Measurements from ENCODE around the gene QPCT.
"Not testable (repeated sequence)": the region's sequence is repeated elsewhere in the genome, so short reads cannot be mapped to it uniquely, and the experiment has no call there.

The QPCT gene

DNA sequence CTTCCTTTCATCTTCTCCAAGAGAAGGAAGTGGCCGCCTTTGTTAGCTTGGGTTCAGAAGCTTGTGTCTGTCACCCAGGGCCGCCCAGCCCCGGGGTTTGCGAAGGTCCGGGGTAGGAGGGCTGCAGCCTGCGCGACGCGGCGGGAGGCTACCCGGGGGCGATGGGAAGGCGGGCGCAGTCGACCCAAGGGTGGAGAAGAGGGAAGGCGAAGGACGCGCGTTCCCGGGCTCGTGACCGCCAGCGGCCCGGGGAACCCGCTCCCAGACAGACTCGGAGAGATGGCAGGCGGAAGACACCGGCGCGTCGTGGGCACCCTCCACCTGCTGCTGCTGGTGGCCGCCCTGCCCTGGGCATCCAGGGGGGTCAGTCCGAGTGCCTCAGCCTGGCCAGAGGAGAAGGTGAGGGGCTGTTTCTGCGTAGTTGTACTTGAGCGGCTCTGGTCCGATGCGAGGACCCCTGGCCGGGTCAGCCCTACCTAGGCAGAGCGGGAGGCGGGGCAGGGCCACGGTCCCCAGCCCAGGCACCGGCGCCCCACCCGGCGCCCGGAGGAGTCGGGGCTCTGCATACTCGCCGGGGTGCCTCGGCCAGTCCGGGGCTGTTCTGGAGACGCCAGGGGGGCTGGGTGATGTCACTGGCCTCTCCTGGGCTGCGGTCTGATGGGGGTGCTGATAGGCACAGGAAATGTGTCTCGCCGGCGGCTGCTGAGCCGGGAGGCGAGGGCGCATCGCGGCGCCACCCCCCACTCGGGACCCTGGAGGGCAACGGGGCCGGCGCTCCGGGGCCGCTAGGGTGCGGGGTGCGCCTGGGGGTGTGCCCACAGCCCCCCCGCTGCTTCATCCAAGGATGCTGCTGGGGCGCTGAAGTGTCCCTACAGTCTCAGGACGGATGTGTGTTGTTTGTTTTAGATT lies at the start of gene QPCT:
TSS of gene QPCT (plus strand) at position 178 of the 909 bp plus-strand sequence. CDS start at position 280, 102 bp downstream.
- DNase-seq = peak; percentile 42

DNA sequence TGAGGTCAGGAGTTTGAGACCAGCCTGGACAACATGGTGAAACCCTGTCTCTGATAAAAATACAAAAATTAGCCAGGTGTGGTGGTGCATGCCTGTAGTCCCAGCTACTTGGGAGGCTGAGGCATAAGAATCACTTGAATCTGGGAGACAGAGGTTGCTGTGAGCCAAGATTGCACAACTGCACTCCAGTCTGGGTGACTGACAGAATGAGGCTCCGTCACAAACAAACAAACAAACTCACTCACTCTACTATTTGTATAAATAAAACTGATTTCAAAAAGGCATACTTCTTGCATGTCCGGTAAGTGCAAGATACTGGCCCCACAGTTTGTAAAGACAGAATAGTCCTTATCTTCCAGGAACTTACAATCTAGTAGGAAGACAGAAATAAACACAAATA lies 49.6 kb upstream of the QPCT start:
- DNase-seq = not testable (repeated sequence)

DNA sequence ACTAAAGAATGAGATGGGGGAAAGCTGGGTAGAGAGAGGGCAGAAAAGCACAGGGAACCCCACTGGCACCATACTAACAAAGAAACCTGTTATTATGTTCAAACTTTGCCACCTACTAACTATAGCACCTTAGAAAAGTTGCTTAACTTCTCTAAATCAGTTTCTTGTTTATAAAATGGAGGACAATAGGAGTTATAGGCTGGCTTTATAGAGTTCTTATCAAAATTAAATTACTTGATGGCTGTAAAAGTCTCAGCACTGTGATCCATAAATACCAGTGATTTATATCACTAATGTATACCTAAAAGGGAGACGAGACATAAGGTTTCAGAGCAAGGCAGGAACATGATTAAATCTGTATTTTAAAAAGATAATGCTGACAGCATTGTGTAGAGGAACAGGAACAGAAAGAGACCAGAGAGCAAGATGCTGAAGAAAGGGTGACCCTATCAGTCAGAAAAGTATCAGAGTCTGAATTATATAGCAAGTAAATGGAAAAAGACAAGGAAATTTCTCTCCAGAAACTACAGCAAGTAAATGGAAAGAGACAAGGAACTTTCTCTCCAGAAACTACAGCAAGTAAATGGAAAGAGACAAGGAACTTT lies 48.9 kb upstream of the QPCT start:
- DNase-seq = no peak

DNA sequence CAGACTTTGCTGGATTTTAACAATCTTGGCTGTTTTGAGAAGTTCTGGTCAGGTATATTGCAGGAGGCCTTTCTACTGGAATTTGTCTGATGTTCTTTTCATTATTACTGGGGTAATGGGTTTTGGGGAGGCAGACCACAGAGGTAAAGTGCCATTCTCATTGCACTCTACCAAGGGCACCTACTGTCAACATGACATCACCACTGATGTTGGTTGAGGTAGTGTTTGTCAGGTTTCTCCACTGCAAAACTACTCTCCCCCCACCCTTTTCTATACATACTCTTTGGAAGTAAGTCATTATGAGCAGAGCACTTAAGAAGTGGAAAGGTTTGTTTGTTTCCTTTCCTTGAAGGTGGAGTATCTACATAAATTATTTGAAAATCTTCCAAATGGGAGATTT lies 46.8 kb upstream of the QPCT start:
- DNase-seq = no peak

DNA sequence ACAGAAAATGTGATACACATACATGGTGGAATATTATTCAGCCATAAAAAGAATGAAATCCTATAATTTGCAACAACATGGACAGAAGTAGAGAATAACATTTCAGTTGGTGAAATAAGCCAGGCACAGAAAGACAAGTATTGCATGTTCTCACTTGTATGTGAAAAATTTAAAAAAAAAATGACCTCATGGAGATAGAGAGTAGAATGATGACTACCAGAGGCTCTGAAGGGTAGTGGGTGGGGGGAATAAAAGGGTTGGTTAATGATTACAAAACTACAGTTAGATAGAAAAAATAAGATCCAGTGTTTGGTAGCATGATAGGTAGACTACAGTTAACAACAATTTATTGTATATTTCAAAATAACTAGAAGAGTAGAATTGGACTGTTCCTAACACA lies 44.3 kb upstream of the QPCT start:
- DNase-seq = no peak

DNA sequence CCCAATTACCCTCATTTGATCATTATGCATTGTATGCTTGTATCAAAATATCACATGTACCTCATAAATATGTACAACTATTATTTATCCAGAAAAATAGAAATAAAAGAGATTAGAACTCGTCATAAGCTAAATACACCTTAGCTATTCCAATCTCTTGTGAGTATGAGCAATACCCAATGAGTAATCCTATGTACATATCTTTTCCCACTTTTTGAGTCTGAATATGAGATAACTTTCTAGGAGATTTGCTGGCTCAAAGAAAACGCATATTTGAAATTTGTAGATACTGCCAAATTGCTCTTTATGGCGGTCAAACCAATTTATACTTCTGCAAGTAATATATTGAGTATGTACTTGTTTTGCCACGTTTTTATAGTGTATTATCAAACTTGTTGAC lies 43.9 kb upstream of the QPCT start:
- no peak for DNase-seq

DNA sequence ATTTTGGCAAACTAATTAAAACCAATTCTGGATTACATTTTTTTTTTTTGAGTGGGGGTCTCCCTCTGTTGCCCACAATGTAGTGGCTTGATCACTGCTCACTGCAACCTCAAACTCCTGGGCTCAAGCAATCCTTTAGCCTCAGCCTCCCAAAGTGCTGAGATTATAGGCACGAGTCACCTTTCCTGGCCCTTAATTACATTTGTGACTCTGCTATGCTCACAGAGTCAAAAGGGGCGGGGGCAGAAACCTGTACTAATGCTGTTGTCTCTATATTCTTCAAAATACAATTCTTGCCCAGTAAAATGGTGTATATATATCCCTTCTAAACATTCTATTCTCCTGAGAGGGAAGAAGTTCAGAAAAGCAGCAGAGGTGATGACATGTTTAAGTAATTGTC lies 43.0 kb upstream of the QPCT start:
- DNase-seq = no peak

DNA sequence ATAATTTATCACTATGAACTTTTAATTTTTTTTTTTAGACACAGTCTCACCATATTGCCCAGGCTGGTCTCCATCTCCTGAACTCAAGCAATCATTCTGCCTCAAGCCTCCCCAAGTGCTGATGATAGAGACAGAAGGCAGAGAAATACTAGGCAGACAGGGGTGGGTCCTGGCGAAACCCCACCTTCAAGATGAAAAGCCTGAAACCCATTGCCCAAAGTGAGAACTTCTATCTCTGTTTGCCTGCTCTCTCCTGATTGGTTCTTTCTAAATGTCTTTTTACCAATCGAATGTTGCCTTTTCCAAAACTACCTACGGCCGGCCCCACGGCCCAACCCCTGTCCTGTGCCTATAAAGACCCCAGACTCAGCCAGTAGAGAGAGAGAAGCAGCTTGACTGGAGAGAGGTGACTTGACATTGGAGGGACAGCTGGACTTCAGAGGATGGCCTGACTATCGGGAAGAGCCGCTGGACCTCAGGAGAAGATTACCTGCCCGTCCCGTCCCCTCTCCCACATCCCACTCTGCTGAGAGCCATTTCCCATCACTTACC lies 41.7 kb upstream of the QPCT start:
- no peak for DNase-seq

DNA sequence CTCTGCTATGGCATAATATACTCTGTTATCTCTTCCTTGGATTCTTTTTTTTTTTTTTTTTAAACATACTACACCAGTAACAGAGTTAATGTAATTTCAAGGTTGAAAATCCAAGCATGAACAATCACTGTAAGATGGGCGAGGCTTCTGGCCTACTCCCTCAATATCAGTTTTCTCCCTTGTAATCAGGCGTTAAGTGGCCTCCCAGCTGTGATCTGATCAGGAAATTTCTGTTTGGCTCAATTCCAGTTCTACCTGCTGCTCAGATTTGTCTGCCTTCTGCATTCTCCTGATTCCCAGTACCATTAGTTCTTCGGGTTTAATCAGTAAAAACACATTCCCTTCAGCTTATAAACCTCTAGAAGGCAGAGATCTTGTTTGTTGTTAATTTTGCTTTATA lies 38.4 kb upstream of the QPCT start:
- DNase-seq = no peak

DNA sequence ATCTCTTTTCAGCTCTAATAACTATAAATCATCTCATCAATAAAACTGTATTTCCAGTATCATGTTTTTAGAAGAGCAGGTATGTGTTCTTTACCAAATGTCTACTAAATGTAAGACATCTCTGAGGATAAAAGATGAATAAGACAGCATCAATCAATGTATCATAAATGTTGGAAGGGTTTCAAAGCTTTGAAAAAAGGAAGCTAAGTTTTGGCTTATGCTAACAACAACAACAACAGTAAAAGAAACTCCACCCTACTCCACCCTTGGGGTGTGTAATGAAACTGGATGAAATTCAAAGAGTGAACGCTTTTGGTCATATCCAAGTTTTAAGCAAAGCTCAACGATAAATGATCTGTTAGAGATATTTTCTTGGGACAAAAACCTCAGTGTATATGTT lies 36.9 kb upstream of the QPCT start:
- DNase-seq = no peak

DNA sequence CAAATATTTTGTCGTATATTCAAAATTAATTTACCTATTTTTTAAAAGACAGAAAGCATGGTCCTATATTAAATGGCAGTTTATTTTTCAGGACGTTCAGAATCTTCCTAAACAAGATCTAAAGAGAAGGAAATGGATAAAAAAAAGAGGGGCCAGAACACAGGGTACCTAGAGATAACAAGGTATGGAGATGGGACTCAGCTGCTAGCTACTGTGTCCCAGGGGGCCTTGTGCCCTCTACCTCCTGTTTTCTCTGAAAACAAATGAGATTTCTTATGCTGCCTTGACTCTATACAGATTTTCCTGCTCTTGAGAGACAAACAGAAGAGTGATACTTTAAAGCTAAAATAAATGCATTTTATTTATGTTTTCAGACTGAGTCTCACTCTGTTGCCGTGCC lies 29.1 kb upstream of the QPCT start:
- no peak for DNase-seq

DNA sequence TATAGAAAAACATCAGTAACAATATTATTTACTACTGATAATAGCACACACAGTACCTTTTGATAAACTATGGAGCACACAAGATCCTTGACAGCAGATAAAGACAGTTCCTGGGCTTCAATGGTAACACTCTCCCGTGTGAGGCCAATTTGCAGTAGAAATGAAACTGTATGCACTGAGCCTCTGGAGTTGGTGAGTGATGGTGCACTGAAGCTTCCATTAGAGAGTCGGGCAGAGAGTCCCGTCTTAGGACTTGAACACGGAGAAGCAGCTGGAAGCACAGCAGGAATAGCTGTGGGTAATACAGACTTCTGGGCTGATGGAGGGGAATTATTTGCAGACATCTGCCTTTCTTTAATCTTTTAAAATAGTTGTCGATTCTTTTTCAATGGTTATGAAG lies 28.2 kb upstream of the QPCT start:
- no peak for DNase-seq

DNA sequence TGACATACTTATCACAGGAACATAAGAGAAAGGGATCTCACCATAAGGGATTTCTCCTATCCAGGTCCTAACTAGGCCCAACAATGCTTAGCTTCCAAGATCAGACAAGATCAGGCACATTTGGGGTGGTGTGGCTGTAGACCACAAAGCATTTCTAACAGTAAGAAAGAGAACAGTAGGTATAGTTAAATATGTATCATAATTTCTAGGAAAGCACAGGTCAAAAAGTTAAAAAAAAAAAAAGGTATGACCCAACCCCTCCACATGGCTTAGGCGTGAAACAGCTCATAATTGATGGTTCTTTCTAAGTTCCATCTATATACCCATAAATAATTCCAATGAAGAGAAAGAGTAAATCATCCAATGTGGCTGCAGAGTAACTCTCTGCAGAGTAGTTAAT lies 26.7 kb upstream of the QPCT start:
- DNase-seq = no peak

DNA sequence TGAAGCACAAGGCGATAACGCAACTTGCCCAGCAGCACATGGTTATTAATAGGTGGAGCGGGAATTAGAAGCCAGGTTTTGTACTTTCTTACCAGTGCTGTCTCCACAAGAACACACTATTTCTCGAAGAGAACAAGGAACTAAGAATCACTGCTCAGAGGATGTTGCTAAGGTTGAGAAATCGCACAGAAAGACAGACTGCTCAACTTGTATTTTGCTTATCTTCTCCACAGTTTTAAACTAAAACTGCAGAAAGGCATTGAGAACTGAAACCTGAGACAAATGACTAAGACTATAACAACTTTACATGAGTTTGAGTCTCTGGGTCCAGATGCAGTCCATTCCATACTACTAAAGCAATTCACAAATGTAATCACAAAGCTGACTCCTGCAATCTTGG lies 26.0 kb upstream of the QPCT start:
- no peak for DNase-seq

DNA sequence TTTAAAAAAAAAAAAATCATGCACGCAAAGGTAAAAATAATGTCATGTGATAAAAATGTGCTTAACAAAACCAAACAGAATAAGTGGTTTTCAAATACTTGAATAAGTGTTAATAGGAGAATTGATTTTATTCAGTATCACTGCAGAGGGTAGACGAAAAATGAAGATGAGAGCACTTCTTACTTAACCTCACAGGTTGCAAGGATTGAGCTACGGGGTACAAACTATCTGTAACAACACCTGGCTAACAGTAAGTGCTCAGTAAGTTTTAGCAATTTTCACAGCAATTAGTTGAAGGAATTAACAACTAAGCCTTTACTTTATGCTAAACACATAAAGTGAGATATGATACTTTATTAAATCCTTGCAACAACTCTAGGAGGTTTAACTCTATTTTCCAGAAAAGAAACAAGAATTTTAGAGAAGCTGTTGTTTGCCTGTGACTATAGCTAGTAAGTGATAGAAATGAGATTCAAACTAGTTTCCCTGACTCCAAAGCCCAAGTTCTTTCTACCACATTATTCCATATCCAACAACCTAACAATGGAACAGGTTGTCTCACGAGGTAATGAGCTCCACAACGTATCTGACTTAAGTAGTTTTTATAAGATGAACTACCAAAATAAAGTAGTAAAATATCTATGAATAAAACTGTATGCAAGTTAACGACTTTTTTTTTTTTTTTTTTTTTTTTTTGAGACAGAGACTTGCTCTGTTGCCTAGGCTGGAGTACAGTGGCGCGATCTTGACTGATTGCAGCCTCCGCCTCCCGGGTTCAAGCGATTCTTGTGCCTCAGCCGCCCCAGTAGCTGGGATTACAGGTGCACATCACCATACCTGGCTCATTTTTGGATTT lies 24.4 kb upstream of the QPCT start:
- DNase-seq = no peak

DNA sequence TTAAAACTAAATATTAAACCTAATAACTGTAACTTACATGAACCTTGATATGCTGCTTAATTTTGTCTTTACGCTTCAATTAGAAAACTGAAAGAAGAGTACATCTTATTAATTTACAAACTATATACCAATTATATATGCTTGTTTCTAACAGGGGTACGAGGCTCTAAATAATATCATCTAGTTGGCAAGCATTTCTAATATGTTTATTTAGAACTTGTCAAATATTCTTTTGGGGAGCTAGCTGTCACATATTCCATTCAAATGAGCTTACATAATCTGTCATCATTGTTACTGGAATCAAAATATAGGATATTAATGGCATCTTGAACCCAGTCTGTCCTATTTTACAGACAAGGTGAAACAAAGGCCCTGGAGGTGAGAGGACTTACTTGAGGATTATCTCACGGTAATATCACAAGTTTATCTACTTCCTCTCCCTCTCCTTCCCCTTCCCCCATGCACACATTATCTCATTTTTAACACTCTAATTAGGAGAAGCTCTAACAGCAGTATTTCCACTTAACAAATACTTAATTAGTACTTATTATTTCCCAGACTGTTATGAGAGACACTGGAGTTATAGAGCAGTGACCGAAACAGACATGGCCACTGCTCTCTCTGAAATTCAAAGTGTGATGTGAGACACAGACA lies 23.3 kb upstream of the QPCT start:
- no peak for DNase-seq

DNA sequence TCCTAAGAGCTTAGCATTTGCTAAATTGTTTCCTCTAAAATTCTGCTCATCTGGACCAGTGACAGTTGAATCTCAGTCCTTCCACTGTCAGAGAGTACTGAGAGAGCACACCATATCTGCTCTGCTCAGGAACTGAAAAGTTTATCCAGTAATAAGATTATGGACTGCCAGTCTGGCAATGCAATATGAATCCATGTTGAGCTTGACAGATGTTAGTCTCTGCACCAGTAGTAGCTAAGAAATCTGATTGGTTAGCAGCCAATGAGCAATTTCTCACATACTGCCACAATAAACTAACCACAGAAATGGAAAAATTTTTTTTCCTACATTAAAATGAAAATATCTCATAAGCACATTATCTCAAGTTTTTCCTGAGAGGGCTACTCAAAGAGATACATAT lies 22.1 kb upstream of the QPCT start:
- DNase-seq = no peak

DNA sequence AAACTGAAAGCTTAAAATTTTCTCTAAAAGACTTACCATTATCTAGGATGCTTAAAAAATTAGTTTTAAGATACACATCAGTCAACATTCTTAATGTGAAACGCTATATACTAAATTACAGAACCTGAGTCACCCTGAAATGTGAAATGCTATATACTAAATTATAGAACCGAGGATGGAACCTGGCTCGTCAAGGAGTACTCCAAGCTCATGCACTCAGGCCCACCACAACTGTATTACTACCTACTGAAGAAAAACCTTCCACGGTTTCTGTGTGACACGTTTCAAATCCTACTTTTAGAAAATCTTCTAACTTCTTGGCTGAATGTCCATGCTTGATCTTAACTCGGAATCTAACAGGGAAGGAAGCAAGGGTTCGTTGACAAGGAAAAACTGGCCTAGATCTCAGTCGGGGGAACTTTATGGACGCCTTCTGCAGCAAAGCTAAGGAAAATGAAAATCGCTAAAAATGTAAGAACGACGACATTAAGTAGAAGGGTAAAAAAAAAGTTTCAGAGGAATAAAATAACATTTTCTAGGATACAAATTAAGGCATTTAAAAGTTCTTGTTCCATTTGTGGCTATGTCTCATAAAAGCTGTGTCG lies 21.2 kb upstream of the QPCT start:
- no peak for DNase-seq

DNA sequence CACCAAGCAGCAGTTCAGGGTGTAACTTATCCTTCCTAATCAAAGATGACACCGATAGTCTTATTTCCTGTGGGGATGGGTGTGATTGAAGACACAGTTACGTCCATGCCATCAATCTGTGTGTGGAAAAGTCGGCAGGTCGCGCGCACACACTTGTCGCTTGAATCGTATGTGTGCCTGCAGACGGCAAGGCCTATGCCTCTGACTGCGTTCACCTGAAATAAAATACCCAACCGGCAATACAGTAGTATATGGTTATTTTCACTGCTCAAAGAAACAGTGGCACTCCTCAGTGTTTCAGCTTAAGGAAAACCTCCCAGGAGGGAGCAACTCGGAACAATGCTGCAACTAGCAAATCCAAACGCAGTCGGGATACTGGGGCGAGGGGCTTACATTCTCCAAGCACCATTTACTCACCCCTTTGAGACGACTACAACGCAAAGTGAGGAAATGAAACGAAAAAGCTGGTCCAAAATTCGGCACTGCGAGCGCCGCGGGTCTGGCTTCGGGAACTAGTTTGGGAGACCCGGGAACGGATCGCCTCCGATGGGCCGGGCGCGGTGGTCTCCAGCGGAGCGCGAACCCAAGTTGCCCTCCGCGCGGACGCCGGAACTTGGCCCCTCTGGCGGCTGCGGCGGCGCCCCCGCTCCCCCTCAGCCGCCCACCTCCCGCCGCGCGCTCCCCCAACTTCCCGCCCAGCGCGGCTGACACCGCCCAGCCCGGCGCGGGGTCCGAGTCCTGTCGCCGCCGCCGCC lies 20.5 kb upstream of the QPCT start:
- peak; percentile 31 for DNase-seq

DNA sequence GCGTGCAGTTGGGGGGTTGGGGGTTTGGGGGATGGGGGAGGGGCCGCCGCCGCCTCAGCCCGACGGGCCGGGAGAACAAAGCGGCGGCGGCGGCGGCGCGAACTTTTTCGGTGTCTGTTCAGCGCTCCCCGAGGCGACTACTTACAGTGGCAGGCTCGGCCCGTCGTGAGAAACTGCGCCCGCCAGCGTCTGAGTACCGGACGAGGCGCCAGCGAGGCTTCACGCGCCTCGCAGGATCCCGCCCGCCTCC lies 20.0 kb upstream of the QPCT start:
- DNase-seq = peak; percentile 68

DNA sequence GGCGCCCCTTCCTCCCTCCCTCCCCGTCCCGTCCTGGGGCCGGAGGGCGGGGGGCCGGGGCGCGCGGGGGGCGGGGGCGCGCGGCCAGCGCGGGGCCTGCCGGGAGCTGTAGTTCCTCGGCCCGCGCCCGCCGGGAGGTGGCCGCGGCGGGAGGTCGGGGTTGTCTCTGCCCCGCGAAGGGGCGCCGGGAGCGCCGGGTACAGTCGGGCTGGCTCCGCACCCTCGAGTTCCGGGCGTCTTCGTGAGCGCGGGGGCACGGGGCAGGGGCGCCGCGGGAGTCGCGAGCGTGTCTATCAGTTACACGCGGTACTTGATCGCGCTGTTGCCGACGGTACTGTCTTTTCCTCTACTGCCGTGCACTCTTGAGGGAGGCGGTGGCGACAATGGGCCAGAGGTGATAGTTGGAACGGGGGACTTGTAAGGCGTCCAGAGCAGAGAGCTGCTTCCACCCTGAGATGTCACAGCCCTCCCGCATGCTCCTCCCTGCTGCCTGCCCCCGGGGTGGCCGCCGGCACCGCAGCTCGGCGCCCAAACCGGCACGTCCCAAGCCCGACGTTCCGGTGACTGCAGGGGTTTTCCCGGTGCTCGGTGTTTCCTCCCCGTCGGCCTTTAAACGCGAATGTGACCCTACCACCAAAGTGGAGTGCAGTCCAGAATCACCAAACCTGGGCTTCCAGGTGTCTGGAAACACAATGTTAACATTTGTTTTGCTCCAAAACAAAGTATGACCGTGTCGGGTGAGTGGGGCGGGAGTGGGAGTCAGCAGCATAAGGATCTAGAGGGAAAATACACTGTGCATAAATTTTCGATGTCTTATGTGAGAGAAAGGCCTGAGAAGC lies 19.4 kb upstream of the QPCT start, which contains the start of gene PRKD3:
TSS of gene PRKD3 (minus strand) at position 48 of the 839 bp plus-strand sequence. CDS start 8,309 bp downstream, outside the sequence.
- DNase-seq = peak; percentile 51

Measured in stimulated activated CD4-positive, alpha-beta T cell treated with anti-CD3 and anti-CD28 coated beads, Interleukin-4, amount 100 ng/mL, for 24 hours (primary cell).